HepG2 (cell line): ENCODE measurements around the gene NRN1. TPM values are rescaled to one million over a fixed set of nuclear protein-coding genes. Genes with fewer than 3 reads are reported as not detected.

Experiments
- ATAC-seq: fragments of 200-7000 bp; cut with Tn5 transposase; 3 replicates; pipeline ENCODE4 v1.9.1; 2020; ENCODE audit warnings: mild to moderate bottlenecking, moderate library complexity
- BruUV-seq: library from RNA; stranded (reverse); fragments of 400-500 nt; replicated peaks from 2 replicates; lab custom pipeline; 2021; lab: Mats Ljungman, UMichigan
- CTCF ChIA-PET: fragments of 300-600 bp; formaldehyde crosslinking; extraction: SDS; loops from one replicate; lab custom pipeline; 2021; ENCODE audit warnings: low total read pairs, inconsistent platforms, low intra/inter-chr PET ratio; lab: Yijun Ruan, JAX
- POLR2A ChIA-PET: fragments of 350-600 bp; sonication (Branson Sonifier 250); formaldehyde crosslinking; loops from one replicate; lab custom pipeline; 2020; ENCODE audit warnings: antibody characterized with exemption, inconsistent platforms; lab: Yijun Ruan, JAX
- DNase-seq: peaks from one replicate; pipeline ENCODE4 v3.0.0-alpha.2; 2015; ENCODE audit warnings: low spot score
- FAIRE-seq: peaks from 3 replicates; lab custom pipeline; 2011; peaks lifted over from hg19 to GRCh38; lab: Jason Lieb, UNC
- H2AFZ ChIP-seq: one replicate; pipeline ENCODE4 v1.6.1; 2011; ENCODE audit warnings: low read length, inconsistent platforms
- H3K27ac ChIP-seq: fragments of 300-600 bp; 3 replicates; pipeline ENCODE4 v1.8.0; 2011; ENCODE audit warnings: mixed run types, mild to moderate bottlenecking, mixed read lengths, low read length, inconsistent platforms; ENCODE audit not compliant: insufficient read depth; ENCODE audit errors: extremely low read length
- H3K27me3 ChIP-seq, 2 experiments: fragments of 200-600 bp in 1 of 2; 2 replicates in 1 of 2; 3 replicates in 1 of 2; pipeline versions ENCODE4 v1.6.0 to v1.8.0; 2011; ENCODE audit warnings: low read length in 2 of 2, mild to moderate bottlenecking in 2 of 2, moderate library complexity in 2 of 2, inconsistent platforms in 1 of 2; ENCODE audit not compliant: insufficient read depth in 2 of 2, control insufficient read depth in 1 of 2
- H3K36me3 ChIP-seq, 2 experiments: fragments of 200-600 bp in 1 of 2; replicated peaks in 1 of 2; 2 replicates in 1 of 2; 3 replicates in 1 of 2; pipeline versions ENCODE4 v1.5.1 to v1.8.0; 2011; ENCODE audit warnings: low read length in 2 of 2, inconsistent platforms in 1 of 2; ENCODE audit not compliant: insufficient read depth in 2 of 2, control insufficient read depth in 1 of 2
- H3K4me1 ChIP-seq: 2 replicates; pipeline ENCODE4 v1.5.1; 2012; ENCODE audit warnings: low read length, inconsistent platforms; ENCODE audit not compliant: insufficient read depth
- H3K4me2 ChIP-seq: 2 replicates; pipeline ENCODE4 v1.6.0; 2011; ENCODE audit warnings: low read depth, low read length, inconsistent platforms
- H3K4me3 ChIP-seq, 3 experiments: fragments of 200-600 bp in 1 of 3; sonication (generic), shearing (Covaris generic) in 1 of 3; replicated peaks in 1 of 3; 2 replicates each; pipeline ENCODE4 v1.5.1; 2011 to 2016; ENCODE audit warnings: low read length in 3 of 3, inconsistent platforms in 2 of 3, low read depth in 2 of 3, mild to moderate bottlenecking in 2 of 3, control low read depth in 1 of 3, mixed read lengths in 1 of 3; ENCODE audit not compliant: insufficient read depth in 1 of 3
- H3K79me2 ChIP-seq: one replicate; pipeline ENCODE4 v1.6.1; 2011; ENCODE audit warnings: low read length, inconsistent platforms; ENCODE audit not compliant: insufficient read depth
- H3K9ac ChIP-seq: 2 replicates; pipeline ENCODE4 v1.6.0; 2011; ENCODE audit warnings: mild to moderate bottlenecking, low read depth, low read length, inconsistent platforms; ENCODE audit not compliant: insufficient read depth
- H3K9me3 ChIP-seq: 2 replicates; pipeline ENCODE4 v1.5.1; 2012; ENCODE audit warnings: mild to moderate bottlenecking, low read length
- H4K20me1 ChIP-seq: 2 replicates; pipeline ENCODE4 v1.6.0; 2011; ENCODE audit warnings: inconsistent platforms, mild to moderate bottlenecking, low read length, moderate library complexity; ENCODE audit not compliant: insufficient read depth
- AKAP8 ChIP-seq: sonication (generic); formaldehyde crosslinking; IDR thresholded peaks from 2 replicates; pipeline ENCODE4 v1.5.1; 2020; ENCODE audit warnings: mild to moderate bottlenecking, missing genetic modification reagents
- HOXA5 ChIP-seq: sonication (generic); formaldehyde crosslinking; IDR thresholded peaks from 2 replicates; pipeline ENCODE4 v1.4.0; 2020; ENCODE audit warnings: missing genetic modification reagents
- KLF11 ChIP-seq: IDR thresholded peaks from 2 replicates; pipeline ENCODE4 v1.6.1; 2016; ENCODE audit warnings: missing compliant biosample characterization
- NPAS2 ChIP-seq: sonication (generic); formaldehyde crosslinking; IDR thresholded peaks from 2 replicates; pipeline ENCODE4 v1.8.0; 2022; ENCODE audit warnings: mild to moderate bottlenecking, missing genetic modification reagents, borderline replicate concordance
- PHF8 ChIP-seq: sonication (generic); formaldehyde crosslinking; IDR thresholded peaks from 2 replicates; pipeline ENCODE4 v1.5.0; 2020; ENCODE audit warnings: missing genetic modification reagents
- SIX4 ChIP-seq: sonication (generic); formaldehyde crosslinking; IDR thresholded peaks from 2 replicates; pipeline ENCODE4 v1.4.0; 2020; ENCODE audit warnings: missing genetic modification reagents
- SRSF1 ChIP-seq: fragments of 200-400 bp; formaldehyde crosslinking; optimal IDR thresholded peaks from 2 replicates; pipeline ENCODE3; 2017; ENCODE audit warnings: mild to moderate bottlenecking, low read depth, low read length, moderate library complexity
- THAP11 ChIP-seq: IDR thresholded peaks from 2 replicates; pipeline ENCODE4 v1.6.1; 2016; ENCODE audit warnings: missing biosample characterization, missing genetic modification reagents
- THYN1 ChIP-seq: sonication (generic); formaldehyde crosslinking; IDR thresholded peaks from 2 replicates; pipeline ENCODE4 v1.8.1; 2023; ENCODE audit warnings: low read depth, mild to moderate bottlenecking, moderate library complexity, missing genetic modification reagents, borderline replicate concordance
- YY1 ChIP-seq: IDR thresholded peaks from 2 replicates; pipeline ENCODE4 v1.6.1; 2011; ENCODE audit warnings: low read length, low read depth, moderate library complexity, mild to moderate bottlenecking; ENCODE audit not compliant: insufficient read depth, insufficient replicate concordance
- ZFP36L1 ChIP-seq: sonication (generic); formaldehyde crosslinking; IDR thresholded peaks from 2 replicates; pipeline ENCODE4 v1.8.0; 2022; ENCODE audit warnings: mild to moderate bottlenecking, missing genetic modification reagents, moderate library complexity
- ZNF3 ChIP-seq: IDR thresholded peaks from 2 replicates; pipeline ENCODE4 v1.7.0; 2017; ENCODE audit warnings: inconsistent platforms
- ZNF530 ChIP-seq: sonication (generic); formaldehyde crosslinking; IDR thresholded peaks from 2 replicates; pipeline ENCODE4 v1.5.0; 2020; ENCODE audit warnings: low read depth, mild to moderate bottlenecking, missing genetic modification reagents
- ZNF549 ChIP-seq: sonication (generic); formaldehyde crosslinking; IDR thresholded peaks from 2 replicates; pipeline ENCODE4 v1.5.0; 2020; ENCODE audit warnings: missing genetic modification reagents
- ZNF788 ChIP-seq: sonication (generic); formaldehyde crosslinking; IDR thresholded peaks from 2 replicates; pipeline ENCODE4 v1.5.0; 2020; ENCODE audit warnings: mild to moderate bottlenecking, missing genetic modification reagents, borderline replicate concordance
- ZNF841 ChIP-seq: sonication (generic); formaldehyde crosslinking; IDR thresholded peaks from 2 replicates; pipeline ENCODE4 v1.8.1; 2023; ENCODE audit warnings: missing genetic modification reagents, borderline replicate concordance
- WGBS: methylation state at CpG from one replicate; pipeline ENCODE4 v1.1.6; 2017; ENCODE audit warnings: low lambda C conversion rate; 5-methylcytosine and 5-hydroxymethylcytosine counted together
- in situ Hi-C: cut with HindIII; loops from 2 replicates; pipeline ENCODE4 v1.10.0; 2017; ENCODE audit warnings: low pct_unique_long_range_greater_than_20kb; ENCODE audit not compliant: extremely low pct_ligation_motif_present
- intact Hi-C: fragments of 100-400 bp; cut with micrococcal nuclease; formaldehyde crosslinking; loops from one replicate; pipeline ENCODE4 v1.10.0; 2022; ENCODE audit not compliant: unreplicated experiment
- polyA plus RNA-seq, 8 experiments: library from polyadenylated mRNA; depleted of rRNA in 3 of 8; stranded (reverse) in 7 of 8; unstranded in 1 of 8; fragments of >200 nt; fragmentation: Illumina TruSeq in 4 of 8; extraction: Trizol in 4 of 8; gene quantifications; 2 replicates each; pipeline versions ENCODE4 v1.2.1 to v1.2.3, GENCODE V29; 2011 to 2016; ENCODE audit warnings: low read depth in 4 of 8, missing spikeins in 1 of 8, mixed read lengths in 1 of 8; ENCODE audit not compliant: insufficient read depth in 1 of 8
- total RNA-seq, 5 experiments: library from RNA; depleted of rRNA; stranded (reverse); fragments of >200 nt; fragmentation: Illumina TruSeq; extraction: Trizol; gene quantifications; 2 replicates each; pipeline ENCODE4 v1.2.3, GENCODE V29; 2016; ENCODE audit warnings: low read depth in 1 of 5
- TF ChIP-seq, protein P1 (sequence below): sonication (generic); formaldehyde crosslinking; IDR thresholded peaks from 2 replicates; pipeline ENCODE4 v1.8.1; 2022; ENCODE audit warnings: mild to moderate bottlenecking, missing genetic modification reagents

The NRN1 gene
- total and polyA plus RNA-seq, 2 of the 13 experiments (the other 11 are each of a cell fraction or from before 2014, with no cell fraction given), result 0.11 TPM; not detected in 1

DNA sequence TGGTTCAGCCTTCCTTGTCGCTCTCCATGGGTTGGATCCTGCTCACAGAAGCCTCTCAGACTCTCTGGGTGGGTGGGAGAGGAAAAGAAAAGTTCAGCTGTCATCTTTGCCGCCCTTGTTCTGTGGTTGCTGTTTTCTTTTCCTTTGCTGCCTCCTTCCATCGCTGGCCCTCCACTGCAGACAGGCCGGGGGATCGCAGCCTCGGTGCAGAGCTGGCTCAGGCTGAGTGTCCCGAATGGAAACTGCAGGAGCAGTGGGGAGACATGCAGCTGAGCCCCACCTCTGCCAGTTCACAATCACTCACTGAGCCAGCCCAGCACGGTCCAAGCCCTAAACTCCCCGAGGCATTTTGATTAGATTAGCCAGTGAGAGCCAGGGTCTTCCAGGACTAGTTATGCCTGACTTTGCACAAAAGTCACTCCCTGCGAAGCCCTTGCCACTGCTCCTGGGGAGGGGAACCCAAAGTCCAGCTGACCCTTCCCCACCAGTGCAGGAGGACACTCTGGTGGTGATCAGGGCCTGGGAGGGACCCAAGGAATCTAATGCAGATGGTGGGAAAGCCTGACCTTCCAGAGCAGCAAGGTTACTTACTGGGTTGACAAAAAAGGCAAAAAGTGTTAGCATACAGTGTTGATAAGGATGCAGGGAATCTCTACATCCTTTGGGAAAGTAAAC is 14.0 kb downstream of the NRN1 start:
- no peaks in the 10 kb centered on the region for H4K20me1 ChIP-seq
- H3K4me2 ChIP-seq, result no peak overlapping the region
- no peaks in the 10 kb centered on the region for H3K79me2 ChIP-seq
- BruUV-seq, result no TSS peak
- H3K9me3 ChIP-seq, result no peaks in the 10 kb centered on the region
- intact Hi-C loops (no loop called here), in situ Hi-C loops (no loop called here)
- H3K4me3 ChIP-seq, result no peak overlapping the region
- FAIRE-seq (no peak), DNase-seq (no peak), ATAC-seq (no peak)
- ChIA-PET CTCF (no interaction called here), POLR2A (no interaction called here)
- no peak overlapping the region for H2AFZ ChIP-seq
- no peak overlapping the region for H3K27ac ChIP-seq
- no peaks in the 10 kb centered on the region for H3K36me3 ChIP-seq
- TF ChIP-seq AKAP8 (CRISPR knock-in tag), result no peak
- no peak for TF ChIP-seq ZNF3
- TF ChIP-seq ZFP36L1 (CRISPR knock-in tag), result no peak
- no peak for TF ChIP-seq NPAS2 (CRISPR knock-in tag)
- no peak for TF ChIP-seq YY1
- no peak for TF ChIP-seq ZNF788 (CRISPR knock-in tag)
- TF ChIP-seq THAP11 (CRISPR knock-in tag), result no peak
- no peak for TF ChIP-seq ZNF549 (CRISPR knock-in tag)
- TF ChIP-seq KLF11 (CRISPR knock-in tag), result no peak
- no peak for TF ChIP-seq SRSF1
- TF ChIP-seq ZNF530 (CRISPR knock-in tag), result no peak
- TF ChIP-seq THYN1 (CRISPR knock-in tag), result no peak
- no peak for TF ChIP-seq SIX4 (CRISPR knock-in tag)
- TF ChIP-seq, protein P1, sequence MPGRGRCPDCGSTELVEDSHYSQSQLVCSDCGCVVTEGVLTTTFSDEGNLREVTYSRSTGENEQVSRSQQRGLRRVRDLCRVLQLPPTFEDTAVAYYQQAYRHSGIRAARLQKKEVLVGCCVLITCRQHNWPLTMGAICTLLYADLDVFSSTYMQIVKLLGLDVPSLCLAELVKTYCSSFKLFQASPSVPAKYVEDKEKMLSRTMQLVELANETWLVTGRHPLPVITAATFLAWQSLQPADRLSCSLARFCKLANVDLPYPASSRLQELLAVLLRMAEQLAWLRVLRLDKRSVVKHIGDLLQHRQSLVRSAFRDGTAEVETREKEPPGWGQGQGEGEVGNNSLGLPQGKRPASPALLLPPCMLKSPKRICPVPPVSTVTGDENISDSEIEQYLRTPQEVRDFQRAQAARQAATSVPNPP (CRISPR knock-in tag), result no peak
- no peak for TF ChIP-seq HOXA5 (CRISPR knock-in tag)
- TF ChIP-seq PHF8 (CRISPR knock-in tag), result no peak
- TF ChIP-seq ZNF841 (CRISPR knock-in tag), result no peak
- peaks cover 14% of the 10 kb centered on the region for H3K4me1 ChIP-seq
- H3K9ac ChIP-seq, result no peak overlapping the region
- 23% methylated on average over 10 of the region's 10 CpGs for WGBS
- peaks cover 2 to 69% of the 10 kb centered on the region in 2 experiments for H3K27me3 ChIP-seq
